ENCODE data around the gene NAA80. TPM values are rescaled to one million over a fixed set of nuclear protein-coding genes. Genes with fewer than 3 reads are reported as not detected.
A peak's percentile ranks its signal among the peaks of the same experiment; 100 is the strongest.
"Not testable (repeated sequence)": the region's sequence is repeated elsewhere in the genome, so short reads cannot be mapped to it uniquely, and the experiment has no call there.

The NAA80 gene
- total and polyA plus RNA-seq, 7 donors: 6.8 to 12.8 (median 8.6) TPM

- intact Hi-C loops (cut with DNase I): loop anchor here (1.0 to 5.0 kb wide), 5 partner anchors 46 to 151 kb away; partner anchors contain the start of gene GNAT1 (in 1 of the 2)
- WGBS, 3 donors: 15 to 18% (median 16%) methylated on average over 58 to 61 of the region's 61 CpGs
These were observed 26.1 kb downstream of the NAA80 start for GRCh38 chr3:50272911-50273688.

GRCh38 chr3:50272538-50272910 lies 26.7 kb downstream of the NAA80 start:
- ATAC-seq; H3K9me3 ChIP-seq; H3K27ac ChIP-seq; H3K36me3 ChIP-seq (ENCODE audit: insufficient read depth in 1 of 2, low read depth in 1 of 2); DNase-seq; H3K27me3 ChIP-seq (ENCODE audit: insufficient read depth in 3 of 3, low read length in 2 of 3): not testable (repeated sequence)
- Histone ChIP-seq H3K4me3 (peak overlapping the region; percentile 38), H3K4me1 (peaks cover 35% of the 10 kb centered on the region)
- intact Hi-C loops (cut with DNase I): loop anchor here (2.0 to 5.0 kb wide), 4 partner anchors 46 to 150 kb away; partner anchors contain the start of gene GNAT1 (in 1 of the 2)
- WGBS, 3 donors: 59 to 68% (median 63%) methylated on average over 10 of the region's 10 CpGs

More at GRCh38 chr3:50272911-50273688, 26.1 kb downstream of the NAA80 start:
- peak; percentile 79 to 86 (median 84) for ATAC-seq
- Histone ChIP-seq H3K36me3 (ENCODE audit: insufficient read depth in 1 of 2, low read depth in 1 of 2) (no peaks in the 10 kb centered on the region), H3K4me1 (peaks cover 30% of the 10 kb centered on the region), H3K27me3 (ENCODE audit: insufficient read depth in 3 of 3, low read length in 2 of 3) (peaks cover 0 to 1% (median 0%) of the 10 kb centered on the region in 3 donors), H3K9me3 (no peaks in the 10 kb centered on the region), H3K27ac (no peak overlapping the region), H3K4me3 (peak overlapping the region; percentile 38)
- DNase-seq: peak; percentile 86 to 93
- TF ChIP-seq CTCF (IDR thresholded peaks at IDR 0.05): peak; percentile 99

GRCh38 chr3:50271314-50271936 lies 27.8 kb downstream of the NAA80 start:
- Histone ChIP-seq H3K36me3 (ENCODE audit: insufficient read depth in 1 of 2, low read depth in 1 of 2) (no peaks in the 10 kb centered on the region), H3K27me3 (ENCODE audit: insufficient read depth in 3 of 3, low read length in 2 of 3) (peaks cover 0 to 1% (median 0%) of the 10 kb centered on the region in 3 donors), H3K9me3 (no peaks in the 10 kb centered on the region), H3K4me1 (peaks cover 43% of the 10 kb centered on the region), H3K4me3 (no peak overlapping the region), H3K27ac (no peak overlapping the region)
- ATAC-seq (no peak), DNase-seq (no peak)
- intact Hi-C loops (cut with DNase I): loop anchor here (5.0 kb wide), 2 partner anchors 79 to 149 kb away; partner anchors contain the start of gene GNAT1 (in 1 of the 2)
- WGBS, 3 donors: 85 to 91% (median 89%) methylated on average over 10 of the region's 10 CpGs
- TF ChIP-seq CTCF (IDR thresholded peaks at IDR 0.05): no peak

GRCh38 chr3:50270422-50271224 lies 28.6 kb downstream of the NAA80 start:
- H3K27ac ChIP-seq: no peak overlapping the region
- intact Hi-C loops (cut with DNase I): loop anchor here (5.0 kb wide), 2 partner anchors 78 to 148 kb away; partner anchors contain the start of gene GNAT1 (in 1 of the 2)
- WGBS, 3 donors: 70 to 73% (median 70%) methylated on average over 17 to 19 of the region's 19 CpGs
- no peak for ATAC-seq
- H3K4me1 ChIP-seq: peaks cover 47% of the 10 kb centered on the region
- H3K4me3 ChIP-seq: no peak overlapping the region
- H3K9me3 ChIP-seq: no peaks in the 10 kb centered on the region
- no peaks in the 10 kb centered on the region for H3K36me3 ChIP-seq (ENCODE audit: insufficient read depth in 1 of 2, low read depth in 1 of 2)
- no peak for DNase-seq
- H3K27me3 ChIP-seq (ENCODE audit: insufficient read depth in 3 of 3, low read length in 2 of 3): peaks cover 0 to 1% (median 0%) of the 10 kb centered on the region in 3 donors
- TF ChIP-seq CTCF (IDR thresholded peaks at IDR 0.05): no peak

All from psoas muscle (tissue), 8 donors.